Tibial artery (tissue), 4 donors: ENCODE data around the gene CDK15.
A peak's percentile ranks its signal among the peaks of the same experiment; 100 is the strongest.
"Not testable (repeated sequence)": the region's sequence is repeated elsewhere in the genome, so short reads cannot be mapped to it uniquely, and the experiment has no call there.

Experiments
- DNase-seq, 2 donors: peaks; one replicate each; pipeline ENCODE4 v3.0.0-alpha.2; 2019
- H3K27ac ChIP-seq, 2 donors: fragments of 200-600 bp; sonication (generic) in 1 of 2; 1 replicate in 1 of 2; 2 replicates in 1 of 2; pipeline ENCODE4 v1.5.1; 2018 to 2019; ENCODE audit warnings: mild to moderate bottlenecking in 1 of 2
- H3K27me3 ChIP-seq, 2 donors: fragments of 200-600 bp; sonication (generic) in 1 of 2; one replicate each; pipeline versions ENCODE4 v1.5.1 to v1.6.0; 2016 to 2019
- H3K36me3 ChIP-seq, 3 donors: fragments of 200-600 bp; sonication (generic) in 2 of 3; one replicate each; pipeline ENCODE4 v1.5.1; 2016 to 2019; ENCODE audit warnings: mild to moderate bottlenecking in 2 of 3
- H3K4me1 ChIP-seq, 4 donors: fragments of 200-600 bp; sonication (generic) in 2 of 4; 1 replicate in 3 of 4; 2 replicates in 1 of 4; pipeline ENCODE4 v1.5.1; 2016 to 2019
- H3K4me3 ChIP-seq, 2 donors: fragments of 200-600 bp; sonication (generic) in 1 of 2; 1 replicate in 1 of 2; 2 replicates in 1 of 2; pipeline ENCODE4 v1.5.1; 2018 to 2019; ENCODE audit warnings: mild to moderate bottlenecking in 2 of 2
- H3K9me3 ChIP-seq, 3 donors: fragments of 200-600 bp; sonication (generic) in 1 of 3; one replicate each; pipeline ENCODE4 v1.5.1; 2016 to 2019
- CTCF ChIP-seq, 2 experiments: fragments of 200-600 bp in 1 of 2; fragments of 450-650 bp in 1 of 2; IDR thresholded peaks; one replicate each; pipeline ENCODE4 v1.5.1; 2017 to 2019; ENCODE audit warnings: antibody characterized with exemption in 2 of 2, mild to moderate bottlenecking in 1 of 2, moderate library complexity in 1 of 2
- intact Hi-C: fragments of 100-400 bp; cut with DNase I; formaldehyde crosslinking; loops from one replicate; pipeline ENCODE4 v1.15.0; 2023; ENCODE audit warnings: low total_unique reads

Gene CDK15

GRCh38 chr2:201796478-201796865, 9.9 kb upstream of the CDK15 start:
- peaks cover 0 to 30% (median 1%) of the 10 kb centered on the region in 4 donors for H3K4me1 ChIP-seq
- no peak for TF ChIP-seq CTCF (IDR thresholded peaks at IDR 0.05)
- H3K36me3 ChIP-seq = no peaks in the 10 kb centered on the region
- no peaks in the 10 kb centered on the region for H3K27me3 ChIP-seq
- intact Hi-C loops = loop anchor here (5.0 kb wide), 3 partner anchors 61 to 381 kb away; no protein-coding TSS in a partner anchor
- no peak for DNase-seq
- H3K4me3 ChIP-seq = no peak overlapping the region
- H3K27ac ChIP-seq = peak overlapping the region in 1 of 2 donors; percentile 67
- no peaks in the 10 kb centered on the region for H3K9me3 ChIP-seq

GRCh38 chr2:201797175-201797840, 9.0 kb upstream of the CDK15 start:
- no peaks in the 10 kb centered on the region for H3K36me3 ChIP-seq
- no peak for DNase-seq
- intact Hi-C loops = loop anchor here (5.0 kb wide), 3 partner anchors 60 to 380 kb away; no protein-coding TSS in a partner anchor
- peaks cover 0 to 30% (median 1%) of the 10 kb centered on the region in 4 donors for H3K4me1 ChIP-seq
- peak overlapping the region in 1 of 2 donors; percentile 4 for H3K4me3 ChIP-seq
- TF ChIP-seq CTCF (IDR thresholded peaks at IDR 0.05) = no peak
- H3K27me3 ChIP-seq = no peaks in the 10 kb centered on the region
- peak overlapping the region; percentile 61 to 67 for H3K27ac ChIP-seq
- H3K9me3 ChIP-seq = no peaks in the 10 kb centered on the region

- Histone ChIP-seq H3K9me3 (no peaks in the 10 kb centered on the region), H3K4me3 (no peak overlapping the region), H3K36me3 (no peaks in the 10 kb centered on the region), H3K27me3 (no peaks in the 10 kb centered on the region), H3K27ac (peak overlapping the region; percentile 61 to 67), H3K4me1 (peaks cover 0 to 30% (median 1%) of the 10 kb centered on the region in 4 donors)
- DNase-seq = no peak
- no peak for TF ChIP-seq CTCF (IDR thresholded peaks at IDR 0.05)
- intact Hi-C loops = loop anchor here (5.0 kb wide), 3 partner anchors 59 to 379 kb away; no protein-coding TSS in a partner anchor
These were observed 8.0 kb upstream of the CDK15 start for GRCh38 chr2:201798252-201798913.

GRCh38 chr2:201798914-201799285, 7.4 kb upstream of the CDK15 start:
- not testable (repeated sequence) for H3K4me3 ChIP-seq, H3K36me3 ChIP-seq, H3K9me3 ChIP-seq, DNase-seq, H3K27me3 ChIP-seq
- Histone ChIP-seq H3K27ac (peak overlapping the region; percentile 23 to 67), H3K4me1 (peaks cover 0 to 30% (median 1%) of the 10 kb centered on the region in 4 donors)
- intact Hi-C loops = loop anchor here (5.0 kb wide), 3 partner anchors 58 to 378 kb away; no protein-coding TSS in a partner anchor

- intact Hi-C loops = no loop called here
- peaks cover 0 to 30% (median 17%) of the 10 kb centered on the region in 4 donors for H3K4me1 ChIP-seq
- H3K36me3 ChIP-seq = no peaks in the 10 kb centered on the region
- no peaks in the 10 kb centered on the region for H3K27me3 ChIP-seq
- no peak for TF ChIP-seq CTCF (IDR thresholded peaks at IDR 0.05)
- H3K27ac ChIP-seq = peak overlapping the region; percentile 79 to 84
- DNase-seq = peak; percentile 61 to 74
- no peak overlapping the region for H3K4me3 ChIP-seq
- no peaks in the 10 kb centered on the region for H3K9me3 ChIP-seq
These were observed 1.2 kb downstream of the CDK15 start for GRCh38 chr2:201807452-201807999.

- no peaks in the 10 kb centered on the region for H3K27me3 ChIP-seq
- H3K27ac ChIP-seq = peak overlapping the region; percentile 79 to 84
- no peak for TF ChIP-seq CTCF (IDR thresholded peaks at IDR 0.05)
- H3K4me1 ChIP-seq = peaks cover 0 to 30% (median 17%) of the 10 kb centered on the region in 4 donors
- no peak overlapping the region for H3K4me3 ChIP-seq
- H3K36me3 ChIP-seq = no peaks in the 10 kb centered on the region
- intact Hi-C loops = no loop called here
- no peak for DNase-seq
- no peaks in the 10 kb centered on the region for H3K9me3 ChIP-seq
These were observed 1.7 kb downstream of the CDK15 start for GRCh38 chr2:201808027-201808426.
